HG02885 (cell line): ENCODE measurements around the gene TMEM212.
"Not testable (repeated sequence)": the region's sequence is repeated elsewhere in the genome, so short reads cannot be mapped to it uniquely, and the experiment has no call there.

ENCODE experiments used
- ATAC-seq: cut with Tn5 transposase; IDR thresholded peaks from one replicate; pipeline ENCODE4 v1.9.1; 2021; ENCODE audit warnings: mild to moderate bottlenecking; ENCODE audit not compliant: unreplicated experiment, poor library complexity

Gene TMEM212

GRCh38 chr3:171850960-171851659 lies 8.0 kb downstream of the TMEM212 start:
- no peak for ATAC-seq

- ATAC-seq = no peak
These were observed 8.5 kb downstream of the TMEM212 start for GRCh38 chr3:171851660-171852058.

- no peak for ATAC-seq
These were observed 11.6 kb downstream of the TMEM212 start for GRCh38 chr3:171854649-171855305.

- not testable (repeated sequence) for ATAC-seq
These were observed 15.6 kb downstream of the TMEM212 start for GRCh38 chr3:171858770-171859169.

GRCh38 chr3:171860830-171861535 lies 17.8 kb downstream of the TMEM212 start:
- ATAC-seq = no peak

GRCh38 chr3:171862392-171862791 lies 19.2 kb downstream of the TMEM212 start:
- no peak for ATAC-seq

GRCh38 chr3:171862993-171863521 lies 19.9 kb downstream of the TMEM212 start:
- no peak for ATAC-seq

GRCh38 chr3:171863920-171864319 lies 20.8 kb downstream of the TMEM212 start:
- ATAC-seq = no peak

- ATAC-seq = no peak
These were observed 22.2 kb downstream of the TMEM212 start for GRCh38 chr3:171865191-171865865.

- no peak for ATAC-seq
These were observed 24.8 kb downstream of the TMEM212 start for GRCh38 chr3:171867981-171868380.

- ATAC-seq = no peak
These were observed 28.5 kb downstream of the TMEM212 start for GRCh38 chr3:171871392-171872274.

GRCh38 chr3:171873580-171873979 lies 30.4 kb downstream of the TMEM212 start:
- no peak for ATAC-seq

GRCh38 chr3:171874251-171874681 lies 31.1 kb downstream of the TMEM212 start:
- ATAC-seq = no peak

- ATAC-seq = no peak
These were observed 31.7 kb downstream of the TMEM212 start for GRCh38 chr3:171874879-171875278.

GRCh38 chr3:171875923-171876412 lies 32.8 kb downstream of the TMEM212 start:
- no peak for ATAC-seq

GRCh38 chr3:171876680-171877147 lies 33.6 kb downstream of the TMEM212 start:
- ATAC-seq = no peak

GRCh38 chr3:171878461-171879225 lies 35.5 kb downstream of the TMEM212 start:
- no peak for ATAC-seq

GRCh38 chr3:171879472-171879871 lies 36.3 kb downstream of the TMEM212 start:
- ATAC-seq = no peak
